DMS79 treated with DMSO at 0.1 percent for 48 hours (cell line): ENCODE results near the gene ZP3.
"Not testable (repeated sequence)": the region's sequence is repeated elsewhere in the genome, so short reads cannot be mapped to it uniquely, and the experiment has no call there.

Source experiments
- DNase-seq: peaks from one replicate; lab custom pipeline; 2025; lab: John Stamatoyannopoulos, UW

Gene ZP3

DNA sequence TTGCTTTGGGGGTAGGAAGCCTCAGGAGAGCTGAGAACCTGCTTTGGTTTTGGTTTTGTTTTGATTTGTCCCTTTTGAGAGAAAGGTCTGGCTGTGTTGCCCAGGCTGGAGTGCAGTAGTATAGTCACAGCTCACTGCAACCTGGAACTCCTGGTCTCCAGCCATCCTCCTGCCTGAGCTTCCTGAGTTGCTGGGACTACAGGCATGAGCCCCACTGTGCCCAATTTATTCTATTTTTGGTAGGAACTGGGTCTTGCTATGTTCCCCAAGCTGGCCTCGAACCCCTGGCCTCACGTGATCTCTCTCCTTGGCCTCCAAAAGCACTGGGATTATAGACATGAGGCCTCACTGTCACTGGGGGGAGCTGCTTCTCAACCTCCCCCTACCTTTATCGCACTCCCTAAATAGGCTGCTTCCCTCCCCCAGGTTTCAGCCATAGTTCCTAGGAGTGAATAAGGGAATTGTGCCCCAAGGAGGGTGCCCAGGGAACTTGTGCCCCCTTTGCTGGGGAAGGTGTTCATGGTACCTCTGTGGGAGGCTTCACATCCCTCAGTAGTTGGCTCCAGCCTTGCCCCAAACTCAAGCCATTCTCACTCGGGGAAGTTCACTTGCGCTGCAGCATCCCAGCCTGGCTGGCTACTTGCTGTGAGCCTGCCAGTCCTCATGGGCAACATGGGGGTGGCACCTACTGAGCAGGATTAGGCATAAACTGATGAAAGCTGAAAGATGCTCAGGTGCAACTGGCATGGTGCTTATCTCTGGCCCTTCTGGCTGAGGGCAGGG, 18.1 kb downstream of the ZP3 start:
- not testable (repeated sequence) for DNase-seq

DNA sequence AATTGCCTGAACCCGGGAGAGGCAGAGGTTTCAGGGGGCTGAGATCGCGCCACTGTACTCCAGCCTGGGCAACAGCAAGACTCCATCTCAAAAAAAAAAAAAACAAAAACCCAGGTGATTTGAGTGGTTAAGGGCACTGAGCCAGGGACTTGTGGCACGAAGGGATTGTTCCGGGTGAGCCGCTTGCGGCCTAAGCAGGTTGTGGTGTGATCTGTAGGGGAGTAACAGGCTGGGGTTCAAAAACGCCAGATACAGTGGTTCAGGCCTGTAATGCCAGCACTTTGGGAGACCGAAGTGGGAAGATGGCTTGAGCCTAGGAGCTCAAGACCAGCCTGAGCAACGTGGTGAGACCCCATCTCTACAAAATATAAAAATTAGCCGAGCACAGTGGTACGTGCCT, 19.1 kb downstream of the ZP3 start:
- DNase-seq = peak; percentile 12

DNA sequence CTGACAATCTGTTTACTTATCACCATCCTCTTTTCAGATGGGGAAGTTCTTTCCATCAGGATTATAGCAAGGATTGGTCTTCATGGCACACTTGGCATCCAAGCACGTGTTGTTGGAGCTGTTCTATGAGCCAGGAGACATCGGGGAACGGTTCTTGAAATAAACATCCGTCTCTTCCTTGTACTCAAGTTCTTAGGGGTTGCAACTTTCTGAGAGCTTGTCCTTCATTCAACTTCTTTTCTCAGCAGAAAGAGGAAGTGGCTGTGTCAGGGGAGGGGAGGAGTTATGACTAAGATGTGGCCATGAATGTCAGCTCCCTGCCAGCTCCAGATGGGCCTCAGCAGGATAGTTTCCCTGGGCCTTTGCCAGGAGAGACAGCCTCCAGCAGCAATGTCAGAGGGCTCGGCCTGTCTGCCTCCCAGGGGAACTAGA, 20.8 kb downstream of the ZP3 start:
- DNase-seq = peak; percentile 23

DNA sequence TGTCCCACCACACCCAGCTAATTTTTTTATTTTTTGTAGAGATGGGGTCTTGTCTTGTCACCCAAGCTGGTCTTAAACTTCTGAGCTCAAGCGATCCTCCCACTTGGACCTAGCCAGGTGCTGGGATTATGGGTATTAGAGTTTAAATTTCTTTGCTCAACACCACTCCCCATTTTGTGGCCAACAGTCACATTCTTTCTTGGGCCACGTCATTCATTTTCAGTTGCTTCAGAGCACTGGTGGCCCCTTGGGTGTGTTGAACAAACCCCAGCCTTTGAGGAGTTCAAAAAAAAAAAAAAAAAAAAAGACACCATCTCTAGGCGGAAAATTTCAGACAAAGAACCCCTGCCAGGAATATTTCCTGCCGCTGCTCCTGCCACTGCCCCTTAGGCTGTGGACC, 32.3 kb downstream of the ZP3 start:
- DNase-seq = not testable (repeated sequence)

DNA sequence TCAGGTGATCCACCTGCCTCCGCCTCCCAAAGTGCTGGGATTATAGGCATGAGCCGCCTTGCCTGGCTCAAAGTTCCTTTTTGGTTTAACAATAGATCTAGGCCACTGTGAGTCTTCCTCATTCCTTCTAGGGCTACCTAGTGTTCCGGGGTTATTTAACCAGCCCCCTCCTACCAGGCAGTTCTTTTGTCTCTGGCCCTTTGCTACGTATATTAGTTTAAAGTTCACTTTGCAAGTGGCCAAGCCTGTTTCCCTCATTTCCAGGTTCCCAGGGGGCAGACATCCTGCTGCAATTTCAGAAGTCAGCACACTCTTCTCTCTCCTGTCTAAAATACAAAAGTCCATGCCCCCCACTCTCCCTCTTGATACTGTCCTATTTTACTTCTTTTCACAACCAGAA, 33.8 kb downstream of the ZP3 start:
- DNase-seq = not testable (repeated sequence)

DNA sequence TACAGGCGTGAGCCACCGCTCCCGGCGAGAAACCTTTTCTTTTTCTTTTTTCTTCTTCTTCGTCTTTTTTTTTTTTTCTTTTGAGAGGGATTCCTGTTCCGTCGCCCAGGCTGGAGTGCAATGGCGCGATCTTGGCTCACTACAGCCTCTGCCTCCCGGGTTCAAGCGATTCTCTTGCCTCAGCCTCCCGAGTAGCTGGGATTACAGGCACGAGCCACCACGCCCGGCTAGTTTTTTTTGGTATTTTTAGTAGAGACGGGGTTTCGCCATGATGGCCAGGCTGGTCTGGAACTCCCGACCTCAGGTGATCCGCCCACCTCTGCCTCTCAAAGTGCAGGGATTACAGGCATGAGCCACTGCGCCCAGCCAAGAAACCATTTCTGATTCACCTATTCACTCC, 36.0 kb downstream of the ZP3 start:
- DNase-seq = not testable (repeated sequence)

DNA sequence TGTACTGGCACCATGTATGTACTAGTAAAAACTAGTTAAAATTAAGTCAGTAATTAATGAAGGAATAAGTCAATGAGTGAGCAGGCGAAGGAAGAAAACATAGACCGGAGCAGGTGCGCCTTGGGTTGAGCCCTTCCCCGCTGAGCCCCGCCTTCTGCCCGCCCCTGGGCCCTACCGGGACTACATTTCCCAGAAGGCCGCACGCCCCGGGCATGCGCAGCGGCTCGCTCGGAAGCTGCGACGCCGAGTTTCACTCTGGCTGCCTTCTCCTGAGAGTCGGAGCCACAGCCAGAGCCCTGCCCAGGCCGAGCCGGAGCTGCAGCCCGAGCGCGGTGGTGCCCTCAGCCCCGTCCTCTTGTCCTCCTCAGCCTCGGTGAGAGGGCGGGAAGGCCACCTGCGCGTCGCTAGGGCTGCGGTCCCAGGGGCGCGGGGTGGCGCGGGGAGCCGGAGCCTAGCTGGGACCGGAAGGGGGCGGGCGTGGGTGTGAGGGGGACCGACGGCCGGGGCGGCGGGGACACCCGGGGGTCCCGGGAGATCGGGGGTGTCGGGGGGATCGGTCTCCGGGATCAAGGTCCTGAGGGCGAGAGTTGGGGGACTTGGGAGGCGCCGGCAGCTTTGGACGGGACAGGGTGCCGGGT, 36.8 kb downstream of the ZP3 start, which contains the start of gene DTX2:
Gene DTX2 (plus strand): TSS at position 246 of the 638 bp plus-strand sequence. CDS start 18,801 bp downstream, outside the sequence.
- not testable (repeated sequence) for DNase-seq

DNA sequence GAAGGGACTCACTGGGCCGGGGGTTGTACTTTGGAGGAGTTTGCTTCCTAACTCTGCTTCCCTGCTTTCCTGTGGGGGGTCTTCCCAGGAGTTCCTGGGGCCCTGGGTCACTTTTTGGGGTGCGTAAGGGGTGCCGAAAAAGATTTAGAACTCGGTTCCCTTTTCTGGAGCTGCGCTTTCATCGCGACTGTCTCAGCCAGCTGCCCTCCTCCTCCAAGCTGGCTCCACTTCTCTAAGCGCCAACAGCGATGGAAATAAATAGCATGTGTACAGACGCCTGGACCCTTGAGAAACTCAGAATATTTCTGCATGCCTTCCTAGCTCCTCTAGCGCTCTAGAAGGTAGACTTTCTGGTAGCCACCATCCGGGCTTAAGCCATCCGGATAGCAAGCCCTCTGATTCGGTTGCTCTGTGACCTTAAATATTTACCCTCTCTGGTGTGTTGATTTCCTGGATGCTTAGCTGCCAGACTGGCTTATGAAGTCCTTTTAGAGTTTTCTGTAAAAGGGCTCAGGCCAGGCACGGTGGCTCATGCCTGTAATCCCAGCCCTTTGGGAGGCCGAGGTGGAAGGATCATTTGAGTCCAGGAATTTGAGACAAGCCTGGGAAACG, 37.6 kb downstream of the ZP3 start:
- not testable (repeated sequence) for DNase-seq

DNA sequence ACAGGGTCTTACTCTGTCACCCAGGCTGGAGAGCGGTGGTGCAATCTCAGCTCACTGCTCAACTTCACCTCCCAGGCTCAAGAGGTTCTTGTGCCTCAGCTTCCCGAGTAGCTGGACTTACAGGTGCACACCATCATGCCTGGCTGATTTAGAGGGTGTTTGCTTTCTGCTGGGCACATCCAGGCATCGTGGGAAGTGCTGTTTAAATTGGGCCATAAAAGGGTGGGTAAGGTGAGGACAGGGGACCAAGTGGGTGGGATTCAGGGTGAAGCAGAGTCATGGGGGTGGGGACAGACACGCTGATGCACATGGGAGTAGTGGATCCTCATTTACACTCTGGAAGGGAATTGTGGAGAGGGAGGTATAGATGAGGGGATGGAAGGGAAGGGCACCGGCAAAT, 40.2 kb downstream of the ZP3 start:
- not testable (repeated sequence) for DNase-seq

DNA sequence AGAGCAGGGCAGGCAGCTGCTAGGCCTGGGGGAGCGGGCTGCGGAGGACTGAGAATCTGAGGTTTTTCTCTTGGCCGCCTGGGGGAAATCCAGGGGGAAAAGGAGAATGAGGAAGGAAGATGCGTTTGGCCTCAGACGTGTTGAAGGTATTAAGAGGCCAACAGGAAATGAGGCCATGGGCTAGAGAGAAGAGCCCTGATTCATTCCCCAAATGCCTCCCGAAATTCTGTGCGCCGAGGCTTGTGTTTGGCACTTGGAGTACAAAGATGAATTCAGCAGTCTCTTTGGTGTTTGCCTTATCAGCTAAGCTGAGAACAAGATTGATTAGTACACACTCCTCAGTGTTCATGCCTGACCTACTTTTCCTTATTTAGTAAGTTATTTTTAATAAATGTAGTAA, 41.2 kb downstream of the ZP3 start:
- DNase-seq = not testable (repeated sequence)

DNA sequence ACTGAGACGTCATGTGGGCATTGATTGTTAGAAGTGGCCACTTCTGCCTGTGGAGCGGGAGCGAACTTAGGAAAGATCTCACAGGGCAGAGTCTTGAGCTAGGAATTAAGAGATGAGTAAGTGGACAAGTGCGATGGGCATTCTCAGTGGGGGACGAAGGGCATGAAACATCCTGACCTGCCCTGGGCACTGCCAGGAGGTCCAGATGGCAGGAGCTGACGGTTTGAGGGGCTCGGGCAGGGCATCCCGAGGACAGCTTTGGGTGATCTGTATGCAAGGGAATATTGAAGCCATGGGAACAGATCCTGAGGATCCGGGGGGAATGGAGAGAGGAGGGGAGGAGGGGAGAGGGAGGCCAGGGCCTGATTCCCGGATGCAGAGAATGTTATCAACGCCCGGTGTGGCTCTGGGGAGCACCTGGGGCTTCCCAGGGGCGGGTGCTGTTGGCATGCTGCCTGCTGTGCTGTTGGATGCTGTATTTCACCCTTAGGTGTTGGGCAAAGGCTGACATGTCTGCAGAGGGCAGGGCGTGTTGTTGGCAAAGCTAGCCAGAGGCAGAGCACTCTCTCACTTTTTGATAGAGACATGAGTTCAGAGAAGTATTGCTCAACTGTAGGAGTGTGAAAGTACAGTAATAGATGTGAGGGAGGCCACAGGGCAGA, 43.1 kb downstream of the ZP3 start:
- not testable (repeated sequence) for DNase-seq

DNA sequence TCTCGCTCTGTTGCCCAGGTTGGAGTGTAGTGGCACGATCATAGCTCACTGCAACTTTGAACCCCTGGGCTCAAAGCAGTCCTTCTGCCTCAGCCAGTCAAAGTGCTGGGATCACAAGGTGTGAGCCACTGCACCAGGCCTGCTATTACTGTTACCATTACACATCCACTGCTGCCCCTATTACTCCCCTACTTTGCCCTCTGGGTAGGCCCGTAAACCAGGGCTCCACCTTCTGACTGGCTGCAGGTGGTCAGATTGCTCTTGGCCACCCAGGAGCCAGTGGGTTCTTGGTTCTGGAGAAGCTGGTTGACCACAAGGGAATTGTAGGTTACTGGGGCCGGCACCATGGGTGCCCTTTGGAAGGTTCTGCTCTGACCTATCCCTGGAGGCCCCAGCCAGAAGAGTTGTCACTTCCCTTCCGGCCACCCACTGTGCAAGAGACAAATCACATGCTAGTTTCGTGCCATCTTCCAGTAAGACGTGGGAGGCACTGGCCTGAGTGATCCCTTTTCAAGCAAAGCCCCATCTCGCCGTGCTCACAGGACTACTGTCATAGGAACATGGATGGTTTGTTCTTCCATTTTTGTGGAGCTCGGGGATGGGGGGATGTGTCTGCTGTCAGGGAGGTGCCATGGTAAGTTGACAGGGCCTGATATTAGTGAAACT, 46.9 kb downstream of the ZP3 start:
- not testable (repeated sequence) for DNase-seq

DNA sequence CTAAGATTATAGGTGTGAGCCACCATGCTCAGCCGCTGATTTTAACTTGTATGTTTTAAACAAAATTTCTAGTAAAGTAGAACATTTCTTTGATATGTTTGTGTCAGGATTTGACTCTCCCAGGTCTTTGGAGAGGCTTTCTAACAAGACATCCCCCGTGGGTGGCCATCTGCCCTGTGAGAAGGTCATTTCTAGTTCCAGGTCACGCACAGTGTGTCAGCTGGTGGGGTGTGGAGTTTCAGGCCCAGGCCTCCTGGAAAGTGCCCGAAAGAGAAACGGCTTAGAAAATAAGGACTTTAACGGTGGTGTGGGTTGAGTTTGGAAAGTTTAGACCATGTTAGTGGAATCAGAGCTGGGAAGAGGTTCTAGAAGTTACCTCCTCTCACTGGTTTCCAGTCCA, 48.3 kb downstream of the ZP3 start:
- not testable (repeated sequence) for DNase-seq

DNA sequence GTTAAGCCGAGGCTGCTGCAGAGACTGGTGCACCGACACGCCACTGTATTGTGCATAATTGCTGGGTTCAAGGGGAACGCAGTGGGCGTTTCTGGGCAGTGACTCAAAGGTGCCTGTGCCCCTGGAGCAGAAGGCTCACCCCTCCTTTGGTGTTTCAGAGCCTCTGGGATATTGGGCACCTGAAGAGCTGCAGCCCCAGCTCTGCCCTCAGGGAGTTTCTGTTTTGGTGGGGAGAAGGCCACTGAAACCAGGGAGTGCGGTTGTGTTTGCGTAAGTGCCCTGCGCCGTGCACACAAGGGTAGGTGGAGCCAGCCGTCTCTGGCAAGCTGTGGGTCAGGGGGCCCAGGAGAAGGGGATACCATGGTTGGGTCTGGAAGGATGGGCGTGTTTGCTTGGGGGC, 51.5 kb downstream of the ZP3 start:
- not testable (repeated sequence) for DNase-seq

DNA sequence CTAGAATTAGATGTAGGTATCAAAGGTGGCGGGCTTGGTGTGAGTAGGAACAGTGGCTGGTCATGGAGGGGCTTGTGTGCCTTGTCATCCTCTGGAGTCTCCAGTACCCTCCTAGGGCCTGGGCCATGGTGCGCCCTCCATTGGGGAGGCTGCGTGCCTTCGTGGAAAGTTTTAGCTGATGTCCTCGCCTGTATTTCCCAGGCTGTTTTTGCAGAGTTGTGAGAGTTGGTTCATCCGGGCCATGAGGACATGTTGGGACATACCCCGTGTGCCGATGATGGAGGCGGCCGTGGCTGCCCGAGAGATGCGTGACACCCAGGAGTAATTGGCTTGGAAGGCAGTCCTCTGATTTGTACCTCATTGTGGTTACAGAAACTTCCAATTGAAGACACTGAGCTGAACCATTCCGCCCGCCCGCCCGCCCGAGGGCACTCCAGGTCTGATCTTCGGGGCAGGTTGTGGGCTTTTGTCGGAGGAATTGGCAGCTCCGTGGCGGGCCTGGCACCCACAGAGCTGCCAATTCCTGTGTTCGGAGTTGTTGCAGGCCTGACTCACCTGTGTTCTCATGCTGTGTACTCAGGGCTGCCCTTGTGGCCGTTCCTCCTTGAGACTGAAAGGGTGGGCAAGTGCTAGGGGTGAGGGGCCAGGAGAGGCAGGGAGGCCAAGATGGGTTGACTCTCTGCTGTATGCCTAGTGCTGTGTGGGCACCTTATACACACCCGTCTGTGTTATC, 52.2 kb downstream of the ZP3 start:
- DNase-seq = not testable (repeated sequence)

DNA sequence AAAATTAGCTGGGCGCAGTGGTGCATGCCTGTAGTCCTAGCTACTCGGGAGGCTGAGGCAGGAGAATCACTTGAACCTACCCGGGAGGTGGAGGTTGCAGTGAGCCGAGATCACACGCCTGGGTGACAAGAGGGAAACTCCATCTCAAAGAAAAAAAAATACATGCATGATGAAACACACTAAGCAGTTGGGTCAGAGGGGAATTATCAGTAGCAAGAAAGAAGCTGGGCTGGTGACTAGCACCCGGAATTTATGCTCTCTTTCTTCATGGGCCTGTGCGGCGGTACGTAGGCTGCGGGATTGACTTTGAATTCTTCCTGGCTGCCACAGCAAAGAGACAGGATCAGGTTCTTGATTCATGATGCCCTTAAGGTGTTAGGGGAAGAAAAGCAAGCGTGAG, 54.9 kb downstream of the ZP3 start:
- DNase-seq = peak; percentile 1

DNA sequence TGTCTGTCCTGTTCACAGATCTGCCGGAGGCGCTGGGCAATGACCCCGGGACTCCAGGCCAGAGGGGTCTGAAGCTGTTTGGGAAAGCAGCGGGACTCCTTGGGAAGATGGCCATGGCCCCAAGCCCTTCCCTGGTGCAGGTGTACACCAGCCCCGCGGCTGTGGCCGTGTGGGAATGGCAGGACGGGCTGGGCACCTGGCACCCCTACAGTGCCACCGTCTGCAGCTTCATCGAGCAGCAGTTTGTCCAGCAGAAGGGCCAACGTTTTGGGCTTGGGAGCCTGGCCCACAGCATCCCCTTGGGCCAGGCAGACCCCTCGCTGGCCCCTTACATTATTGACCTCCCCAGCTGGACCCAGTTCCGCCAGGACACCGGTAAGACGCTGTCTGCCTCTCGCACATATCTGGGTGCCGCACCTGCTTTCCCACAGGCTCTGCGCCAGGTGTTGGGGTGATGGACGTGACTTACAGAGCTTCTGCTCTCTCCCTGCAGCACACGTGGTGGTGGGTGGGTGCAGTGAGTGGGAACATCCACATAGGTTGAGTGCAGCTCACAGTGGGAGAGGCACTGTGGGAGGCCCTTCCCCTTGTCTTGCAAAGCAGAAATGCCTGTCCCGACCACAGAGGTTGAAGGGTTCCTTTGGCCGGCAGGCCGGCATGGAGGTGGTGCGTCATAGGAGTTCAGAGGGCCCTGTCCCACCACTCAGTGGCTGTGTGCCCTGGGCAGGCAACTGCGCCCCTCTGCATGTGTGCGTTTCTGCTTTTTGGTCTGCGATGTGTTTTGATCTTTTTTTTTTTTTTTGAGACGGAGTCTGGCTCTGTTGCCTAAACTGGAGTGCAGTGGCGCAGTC, 55.9 kb downstream of the ZP3 start:
- DNase-seq = not testable (repeated sequence)

DNA sequence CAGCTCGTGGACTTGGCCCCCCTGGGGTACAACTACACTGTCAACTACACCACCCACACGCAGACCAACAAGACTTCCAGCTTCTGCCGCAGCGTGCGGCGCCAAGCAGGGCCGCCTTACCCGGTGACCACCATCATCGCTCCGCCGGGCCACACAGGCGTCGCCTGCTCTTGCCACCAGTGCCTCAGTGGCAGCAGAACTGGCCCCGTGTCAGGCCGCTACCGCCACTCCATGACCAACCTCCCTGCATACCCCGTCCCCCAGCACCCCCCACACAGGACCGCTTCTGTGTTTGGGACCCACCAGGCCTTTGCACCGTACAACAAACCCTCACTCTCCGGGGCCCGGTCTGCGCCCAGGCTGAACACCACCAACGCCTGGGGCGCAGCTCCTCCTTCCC, 57.9 kb downstream of the ZP3 start:
- DNase-seq = not testable (repeated sequence)

DNA sequence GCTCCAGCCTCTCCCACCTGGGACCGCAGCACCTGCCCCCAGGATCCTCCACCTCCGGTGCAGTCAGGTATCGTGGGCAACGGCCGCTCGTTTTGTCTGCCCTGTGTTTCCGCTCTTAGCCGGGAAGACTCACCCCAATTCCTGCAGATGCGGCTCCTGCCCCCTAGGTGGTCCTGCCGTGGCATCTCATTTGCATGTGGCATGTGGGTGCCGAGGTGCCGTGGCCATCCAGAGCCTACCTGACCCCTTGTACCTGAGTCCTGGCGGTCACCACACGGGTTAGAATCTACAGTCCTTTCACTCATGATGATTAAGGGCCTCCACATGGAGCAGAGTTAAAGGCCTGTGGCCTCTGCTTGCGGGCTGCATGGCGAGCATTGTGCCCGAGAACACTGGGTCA, 58.3 kb downstream of the ZP3 start:
- DNase-seq = not testable (repeated sequence)

DNA sequence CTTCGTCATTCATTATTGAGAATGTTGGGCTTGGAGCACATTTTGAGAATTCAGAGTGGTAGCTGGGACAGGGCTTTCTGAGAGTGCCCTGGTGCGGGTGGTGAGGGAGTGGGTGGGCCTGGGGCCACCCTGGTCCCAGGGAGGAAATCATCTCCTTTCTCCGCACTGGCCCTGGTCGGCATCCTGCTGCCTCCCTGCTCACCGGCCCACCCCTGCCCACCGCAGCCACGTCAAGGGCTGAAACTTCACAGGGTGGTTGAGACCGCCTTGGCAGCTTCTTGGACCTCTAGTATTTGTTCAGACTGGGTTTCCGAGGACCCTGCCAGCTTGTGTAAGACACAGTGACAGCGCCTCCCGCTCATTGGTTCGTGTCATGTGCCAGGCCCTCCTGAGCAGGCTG, 59.7 kb downstream of the ZP3 start:
- DNase-seq = not testable (repeated sequence)
